ENCODE results near the gene PPEF1. TPM values are rescaled to one million over a fixed set of nuclear protein-coding genes. Genes with fewer than 3 reads are reported as not detected.
A peak's percentile ranks its signal among the peaks of the same experiment; 100 is the strongest.

The PPEF1 gene
- polyA plus RNA-seq, 2 of the 4 experiments (the other 2 are of a cell fraction): 1.0 to 1.9 TPM

DNA sequence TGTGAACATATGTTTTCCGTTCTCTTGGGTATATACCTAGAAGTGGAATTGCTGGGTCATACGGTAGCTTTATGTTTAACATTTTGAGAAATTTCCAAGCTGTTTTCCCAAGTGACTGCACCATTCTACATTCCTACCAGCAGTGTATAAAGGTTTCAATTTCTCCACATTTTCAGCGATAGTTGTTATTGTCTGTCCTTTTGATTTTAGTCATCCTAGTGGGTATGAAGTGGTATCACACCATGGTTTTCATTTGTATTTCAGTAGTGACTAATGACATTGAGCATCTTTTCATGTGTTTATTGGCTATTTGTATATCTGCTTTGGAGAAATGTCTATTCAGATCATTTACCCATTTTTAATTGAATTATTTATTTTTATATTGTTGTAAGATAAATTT is 2.4 kb downstream of the PPEF1 start:
- no peak overlapping the region for H3K4me2 ChIP-seq
- ChIA-PET POLR2A (no interaction called here), CTCF (interaction anchor here (0.6 kb wide), 1 partner anchor 50 kb away, joined by 3 read pairs; no protein-coding TSS in a partner anchor)
- no peak overlapping the region for H3K27ac ChIP-seq
- DNase-seq (ENCODE audit: low read depth in 1 of 2, low spot score in 1 of 2) (peak in 1 of 2 experiments; percentile 33), FAIRE-seq (peak; percentile 67), ATAC-seq (peak in 1 of 2 experiments; percentile 65; a peak in 3 of 6 replicates)
- H3K4me3 ChIP-seq: no peak overlapping the region
- 95% methylated on average over 3 of the region's 3 CpGs for WGBS (ENCODE audit: missing lambda C conversion rate)
- 0 out of 2 replicates have a peak, but pooled peaks have one; percentile 23 for TF ChIP-seq RFX5 (IDR thresholded peaks at IDR 0.05)
- TF ChIP-seq, protein P1, sequence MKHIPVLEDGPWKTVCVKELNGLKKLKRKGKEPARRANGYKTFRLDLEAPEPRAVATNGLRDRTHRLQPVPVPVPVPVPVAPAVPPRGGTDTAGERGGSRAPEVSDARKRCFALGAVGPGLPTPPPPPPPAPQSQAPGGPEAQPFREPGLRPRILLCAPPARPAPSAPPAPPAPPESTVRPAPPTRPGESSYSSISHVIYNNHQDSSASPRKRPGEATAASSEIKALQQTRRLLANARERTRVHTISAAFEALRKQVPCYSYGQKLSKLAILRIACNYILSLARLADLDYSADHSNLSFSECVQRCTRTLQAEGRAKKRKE (CRISPR knock-in tag; IDR thresholded peaks at IDR 0.05; ENCODE audit: low read depth): no peak
- no peaks in the 10 kb centered on the region for H3K9me3 ChIP-seq
- H3K4me1 ChIP-seq: peaks cover 20% of the 10 kb centered on the region

GRCh38 chrX:18714910-18715309 is 7.5 kb downstream of the PPEF1 start:
- ChIA-PET CTCF (interaction anchor here (1.0 kb wide), 1 partner anchor 12 kb away, joined by 3 read pairs; no protein-coding TSS in a partner anchor), POLR2A (interaction anchor here (0.5 kb wide), 1 partner anchor 38 kb away, joined by 3 read pairs; no protein-coding TSS in a partner anchor)
- no peak overlapping the region for H3K4me3 ChIP-seq
- no peaks in the 10 kb centered on the region for H3K9me3 ChIP-seq
- DNase-seq (ENCODE audit: low read depth in 1 of 2, low spot score in 1 of 2): peak in 1 of 2 experiments; percentile 51
- no peak overlapping the region for H3K4me2 ChIP-seq
- ATAC-seq: peak; percentile 64 to 89; a peak in 4 of 6 replicates
- no peak for FAIRE-seq
- TF ChIP-seq MAX (IDR thresholded peaks at IDR 0.05) (peak; percentile 21; the same call in 1 of the 2 replicates), FOSL2 (IDR thresholded peaks at IDR 0.05) (no peak), FOSL2 (CRISPR knock-in tag; IDR thresholded peaks at IDR 0.05) (peak; percentile 73), POLR2A (IDR thresholded peaks at IDR 0.05; ENCODE audit: low read length) (no peak)
- 52% methylated on average over 8 of the region's 9 CpGs for WGBS (ENCODE audit: missing lambda C conversion rate)
- H3K27ac ChIP-seq: peak overlapping the region; percentile 32 to 76; a peak in 3 of 6 replicates
- peaks cover 9% of the 10 kb centered on the region; the same call in 1 of the 3 replicates for H3K4me1 ChIP-seq

- Histone ChIP-seq H3K4me1 (peaks cover 8% of the 10 kb centered on the region; the same call in 1 of the 3 replicates), H3K4me3 (no peak overlapping the region), H3K4me2 (no peak overlapping the region), H3K27ac (no peak overlapping the region), H3K9me3 (no peaks in the 10 kb centered on the region)
- ChIA-PET CTCF (no interaction called here), POLR2A (no interaction called here)
- WGBS (ENCODE audit: missing lambda C conversion rate): 80% methylated on average over 4 of the region's 4 CpGs
- no peak for FAIRE-seq
- ATAC-seq: no peak
- TF ChIP-seq NFE2L2 (conservative IDR thresholded peaks at IDR 0.05; ENCODE audit: low read length): no peak
- TF ChIP-seq NR3C1 (IDR thresholded peaks at IDR 0.05): no peak
- no peak for TF ChIP-seq EP300 (IDR thresholded peaks at IDR 0.05)
- TF ChIP-seq FOXS1 (CRISPR knock-in tag; IDR thresholded peaks at IDR 0.05): no peak
- TF ChIP-seq KDM5A (IDR thresholded peaks at IDR 0.05): no peak
- TF ChIP-seq, protein P2, sequence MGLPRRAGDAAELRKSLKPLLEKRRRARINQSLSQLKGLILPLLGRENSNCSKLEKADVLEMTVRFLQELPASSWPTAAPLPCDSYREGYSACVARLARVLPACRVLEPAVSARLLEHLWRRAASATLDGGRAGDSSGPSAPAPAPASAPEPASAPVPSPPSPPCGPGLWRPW (IDR thresholded peaks at IDR 0.05): no peak
- TF ChIP-seq BCL3 (IDR thresholded peaks at IDR 0.05): no peak
- TF ChIP-seq ZFP36 (IDR thresholded peaks at IDR 0.05; ENCODE audit: borderline replicate concordance, partially characterized antibody): no peak
- TF ChIP-seq MAFK (IDR thresholded peaks at IDR 0.05; ENCODE audit: partially characterized antibody): no peak
- no peak for TF ChIP-seq POLR2A (IDR thresholded peaks at IDR 0.05; ENCODE audit: low read length)
- no peak for TF ChIP-seq ZSCAN20 (CRISPR knock-in tag; IDR thresholded peaks at IDR 0.05)
- no peak for DNase-seq (ENCODE audit: low read depth in 1 of 2, low spot score in 1 of 2)
Observed at GRCh38 chrX:18719852-18720251, 12.4 kb downstream of the PPEF1 start.

GRCh38 chrX:18721683-18722499 is 14.4 kb downstream of the PPEF1 start:
- DNase-seq (ENCODE audit: low read depth in 1 of 2, low spot score in 1 of 2): no peak
- 73% methylated on average over 8 of the region's 8 CpGs for WGBS (ENCODE audit: missing lambda C conversion rate)
- Histone ChIP-seq H3K27ac (0 out of 6 replicates have a peak overlapping the region, but pooled peaks of 1 of the 2 experiments have one; percentile 24), H3K4me3 (no peak overlapping the region), H3K4me2 (no peak overlapping the region), H3K4me1 (0 out of 3 replicates have a peak, but pooled peaks cover 3% of the 10 kb centered on the region), H3K9me3 (no peaks in the 10 kb centered on the region)
- ATAC-seq: no peak
- ChIA-PET CTCF (interaction anchor here (0.6 kb wide), 1 partner anchor 11 kb away, joined by 3 read pairs; no protein-coding TSS in a partner anchor), POLR2A (no interaction called here)
- no peak for FAIRE-seq
- TF ChIP-seq POLR2AphosphoS2 (conservative IDR thresholded peaks at IDR 0.05; ENCODE audit: low read length) (no peak), HOXB13 (CRISPR knock-in tag; IDR thresholded peaks at IDR 0.05; ENCODE audit: low read depth) (no peak), NPAS2 (CRISPR knock-in tag; IDR thresholded peaks at IDR 0.05; ENCODE audit: borderline replicate concordance) (no peak), CHD2 (IDR thresholded peaks at IDR 0.05; ENCODE audit: low read length, partially characterized antibody) (no peak), TFCP2L1 (CRISPR knock-in tag; IDR thresholded peaks at IDR 0.05) (no peak), RFX5 (IDR thresholded peaks at IDR 0.05) (no peak), RARB (CRISPR knock-in tag; IDR thresholded peaks at IDR 0.05) (no peak), EHMT2 (IDR thresholded peaks at IDR 0.05; ENCODE audit: low read depth) (no peak), NR3C1 (IDR thresholded peaks at IDR 0.05) (no peak), RAD21 (conservative IDR thresholded peaks at IDR 0.05 in 1 of 2, IDR thresholded peaks at IDR 0.05 in 1 of 2) (no peak), SREBF2 (IDR thresholded peaks at IDR 0.05) (no peak), JUNB (IDR thresholded peaks at IDR 0.05) (no peak), MAX (IDR thresholded peaks at IDR 0.05) (no peak)
